ENCODE results near the gene GSE1. TPM values are rescaled to one million over a fixed set of nuclear protein-coding genes. Genes with fewer than 3 reads are reported as not detected.
A peak's percentile ranks its signal among the peaks of the same experiment; 100 is the strongest.

The GSE1 gene
- total and polyA plus RNA-seq, 9 of the 15 experiments (the other 6 are each of a cell fraction or from before 2014, with no cell fraction given) = 12.2 to 244 (median 57.9) TPM

- TF ChIP-seq SRSF7 (optimal IDR thresholded peaks at IDR 0.05; ENCODE audit: low read depth, low read length) = no peak
- TF ChIP-seq FOXJ3 (CRISPR knock-in tag; IDR thresholded peaks at IDR 0.05) = no peak
- no peak for TF ChIP-seq PHB (CRISPR knock-in tag; IDR thresholded peaks at IDR 0.05)
- peak; percentile 33; the same call in 1 of the 2 replicates for TF ChIP-seq NKRF (IDR thresholded peaks at IDR 0.05; ENCODE audit: borderline replicate concordance)
- no peak for TF ChIP-seq ZNF3 (CRISPR knock-in tag; IDR thresholded peaks at IDR 0.05)
- no peak for TF ChIP-seq ZNF707 (CRISPR knock-in tag; conservative IDR thresholded peaks at IDR 0.05)
- TF ChIP-seq GABPA (tag; conservative IDR thresholded peaks at IDR 0.05; ENCODE audit: low read depth) = peak; percentile 89
- no peak for TF ChIP-seq KLF10 (CRISPR knock-in tag; IDR thresholded peaks at IDR 0.05)
- no peak for TF ChIP-seq ZNF347 (CRISPR knock-in tag; IDR thresholded peaks at IDR 0.05; ENCODE audit: low read depth)
- no peak for TF ChIP-seq THRAP3 (IDR thresholded peaks at IDR 0.05; ENCODE audit: borderline replicate concordance)
- TF ChIP-seq HNRNPK (IDR thresholded peaks at IDR 0.05; ENCODE audit: low read depth, low read length, poor library complexity, severe bottlenecking) = no peak
- TF ChIP-seq FOXP1 (CRISPR knock-in tag; IDR thresholded peaks at IDR 0.05) = no peak
- peak; percentile 49 for TF ChIP-seq TAF1 (IDR thresholded peaks at IDR 0.05; ENCODE audit: control insufficient read depth, extremely low read depth, insufficient read depth, low read length, severe bottlenecking)
- TF ChIP-seq, protein P1, sequence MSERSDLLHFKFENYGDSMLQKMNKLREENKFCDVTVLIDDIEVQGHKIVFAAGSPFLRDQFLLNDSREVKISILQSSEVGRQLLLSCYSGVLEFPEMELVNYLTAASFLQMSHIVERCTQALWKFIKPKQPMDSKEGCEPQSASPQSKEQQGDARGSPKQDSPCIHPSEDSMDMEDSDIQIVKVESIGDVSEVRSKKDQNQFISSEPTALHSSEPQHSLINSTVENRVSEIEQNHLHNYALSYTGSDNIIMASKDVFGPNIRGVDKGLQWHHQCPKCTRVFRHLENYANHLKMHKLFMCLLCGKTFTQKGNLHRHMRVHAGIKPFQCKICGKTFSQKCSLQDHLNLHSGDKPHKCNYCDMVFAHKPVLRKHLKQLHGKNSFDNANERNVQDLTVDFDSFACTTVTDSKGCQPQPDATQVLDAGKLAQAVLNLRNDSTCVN (CRISPR knock-in tag; IDR thresholded peaks at IDR 0.05) = no peak
- no peak; the same call in 1 of the 2 replicates for TF ChIP-seq GATAD2A (IDR thresholded peaks at IDR 0.05)
- TF ChIP-seq, protein P2, sequence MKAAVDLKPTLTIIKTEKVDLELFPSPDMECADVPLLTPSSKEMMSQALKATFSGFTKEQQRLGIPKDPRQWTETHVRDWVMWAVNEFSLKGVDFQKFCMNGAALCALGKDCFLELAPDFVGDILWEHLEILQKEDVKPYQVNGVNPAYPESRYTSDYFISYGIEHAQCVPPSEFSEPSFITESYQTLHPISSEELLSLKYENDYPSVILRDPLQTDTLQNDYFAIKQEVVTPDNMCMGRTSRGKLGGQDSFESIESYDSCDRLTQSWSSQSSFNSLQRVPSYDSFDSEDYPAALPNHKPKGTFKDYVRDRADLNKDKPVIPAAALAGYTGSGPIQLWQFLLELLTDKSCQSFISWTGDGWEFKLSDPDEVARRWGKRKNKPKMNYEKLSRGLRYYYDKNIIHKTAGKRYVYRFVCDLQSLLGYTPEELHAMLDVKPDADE (conservative IDR thresholded peaks at IDR 0.05; ENCODE audit: control insufficient read depth, low read depth, low read length) = 0 out of 2 replicates have a peak, but pooled peaks have one; percentile 15
- TF ChIP-seq BRCA1 (IDR thresholded peaks at IDR 0.05) = no peak
- no peak for TF ChIP-seq BRCA1 (CRISPR knock-in tag; IDR thresholded peaks at IDR 0.05)
- TF ChIP-seq ZNF507 (tag; conservative IDR thresholded peaks at IDR 0.05) = no peak
- TF ChIP-seq, protein P3, sequence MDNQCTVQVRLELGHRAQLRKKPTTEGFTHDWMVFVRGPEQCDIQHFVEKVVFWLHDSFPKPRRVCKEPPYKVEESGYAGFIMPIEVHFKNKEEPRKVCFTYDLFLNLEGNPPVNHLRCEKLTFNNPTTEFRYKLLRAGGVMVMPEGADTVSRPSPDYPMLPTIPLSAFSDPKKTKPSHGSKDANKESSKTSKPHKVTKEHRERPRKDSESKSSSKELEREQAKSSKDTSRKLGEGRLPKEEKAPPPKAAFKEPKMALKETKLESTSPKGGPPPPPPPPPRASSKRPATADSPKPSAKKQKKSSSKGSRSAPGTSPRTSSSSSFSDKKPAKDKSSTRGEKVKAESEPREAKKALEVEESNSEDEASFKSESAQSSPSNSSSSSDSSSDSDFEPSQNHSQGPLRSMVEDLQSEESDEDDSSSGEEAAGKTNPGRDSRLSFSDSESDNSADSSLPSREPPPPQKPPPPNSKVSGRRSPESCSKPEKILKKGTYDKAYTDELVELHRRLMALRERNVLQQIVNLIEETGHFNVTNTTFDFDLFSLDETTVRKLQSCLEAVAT (IDR thresholded peaks at IDR 0.05) = no peak
- peak; percentile 97 for TF ChIP-seq L3MBTL2 (IDR thresholded peaks at IDR 0.05)
- peak; percentile 8; the same call in 1 of the 2 replicates for TF ChIP-seq ZNF263 (CRISPR knock-in tag; IDR thresholded peaks at IDR 0.05; ENCODE audit: borderline replicate concordance)
- no peak for TF ChIP-seq SOX6 (IDR thresholded peaks at IDR 0.05)
Observed at GRCh38 chr16:85688586-85689284, 75.6 kb downstream of the GSE1 start, which contains the start of gene GINS2 (continued).
